ENCODE results near the gene CNGB1.
A peak's percentile ranks its signal among the peaks of the same experiment; 100 is the strongest.
"Not testable (repeated sequence)": the region's sequence is repeated elsewhere in the genome, so short reads cannot be mapped to it uniquely, and the experiment has no call there.

Gene CNGB1

DNA sequence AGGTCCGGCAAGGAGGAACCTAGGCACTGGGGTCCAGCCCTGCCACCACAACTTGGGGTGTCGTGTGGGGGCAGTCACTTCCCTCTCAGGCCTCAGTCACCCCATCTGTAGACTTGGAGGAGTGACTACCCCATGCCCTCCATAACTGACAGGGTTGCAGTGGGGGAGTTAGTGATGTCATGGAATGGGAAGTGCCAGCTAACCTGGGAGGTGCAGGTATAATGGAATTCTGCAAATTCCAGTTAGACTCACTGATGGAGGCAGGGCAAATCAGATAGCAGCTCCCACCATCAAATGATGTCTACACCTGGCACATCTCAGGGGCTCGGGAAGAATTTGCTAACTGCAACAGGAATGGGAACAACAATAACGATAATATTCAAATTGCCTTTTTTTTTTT lies 72.9 kb downstream of the CNGB1 start:
- no peak for DNase-seq
- intact Hi-C loops (cut with DNase I), result no loop called here

DNA sequence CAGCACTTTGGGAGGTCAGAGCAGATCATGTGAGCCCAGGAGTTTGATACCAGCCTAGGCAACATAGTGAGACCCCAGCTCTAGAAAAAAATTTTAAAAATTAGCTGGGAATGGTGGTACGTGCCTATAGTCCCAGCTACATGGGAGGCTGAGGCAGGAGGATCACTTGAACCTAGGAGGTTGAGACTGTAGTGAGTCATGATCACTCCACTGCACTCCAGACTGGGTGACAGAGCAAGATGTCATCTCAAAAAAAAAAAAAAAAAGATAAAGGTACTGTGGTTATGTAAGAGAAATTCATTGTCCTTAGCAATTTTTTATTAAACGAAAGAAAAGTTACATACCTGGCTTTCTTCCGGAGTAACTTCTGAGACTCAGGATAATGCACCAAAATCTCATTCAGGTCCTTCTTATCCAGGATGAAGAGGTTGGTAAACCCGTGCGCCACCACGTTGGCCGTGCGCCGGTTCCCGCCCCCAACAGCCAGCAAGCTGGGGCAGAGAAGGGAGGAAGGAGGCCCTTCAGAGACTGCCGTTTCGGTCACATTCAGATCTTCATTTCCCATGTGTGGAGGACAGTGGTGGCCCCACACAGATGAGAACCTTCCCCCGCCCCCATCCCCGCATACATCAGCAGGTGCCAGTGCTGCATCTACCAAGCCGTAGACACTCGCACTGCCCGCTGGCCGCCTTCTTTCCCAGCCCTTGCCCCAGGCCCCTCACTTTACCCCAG lies 73.7 kb downstream of the CNGB1 start:
- DNase-seq, result no peak
- intact Hi-C loops (cut with DNase I), result no loop called here

DNA sequence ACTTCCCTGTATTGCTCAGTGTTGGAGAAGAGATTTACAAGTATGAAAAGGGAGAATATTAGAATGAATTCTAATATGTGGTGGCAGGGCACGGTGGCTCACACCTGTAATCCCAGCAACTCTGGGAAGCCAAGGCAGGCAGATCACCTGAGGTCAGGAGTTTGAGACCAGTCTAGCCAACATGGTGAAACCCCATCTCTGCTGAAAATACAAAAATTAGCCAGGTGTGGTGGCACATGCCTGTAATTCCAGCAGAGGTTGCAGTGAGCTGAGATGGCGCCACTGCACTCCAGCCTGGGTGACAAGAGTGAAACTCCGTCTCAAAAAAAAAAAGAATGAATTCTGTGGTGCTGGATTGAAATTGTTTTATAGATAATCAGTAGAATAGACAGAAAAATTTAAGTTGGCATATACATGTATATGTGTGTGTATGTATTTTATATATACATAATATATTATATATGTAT lies 75.8 kb downstream of the CNGB1 start:
- intact Hi-C loops (cut with DNase I); DNase-seq: not testable (repeated sequence)

DNA sequence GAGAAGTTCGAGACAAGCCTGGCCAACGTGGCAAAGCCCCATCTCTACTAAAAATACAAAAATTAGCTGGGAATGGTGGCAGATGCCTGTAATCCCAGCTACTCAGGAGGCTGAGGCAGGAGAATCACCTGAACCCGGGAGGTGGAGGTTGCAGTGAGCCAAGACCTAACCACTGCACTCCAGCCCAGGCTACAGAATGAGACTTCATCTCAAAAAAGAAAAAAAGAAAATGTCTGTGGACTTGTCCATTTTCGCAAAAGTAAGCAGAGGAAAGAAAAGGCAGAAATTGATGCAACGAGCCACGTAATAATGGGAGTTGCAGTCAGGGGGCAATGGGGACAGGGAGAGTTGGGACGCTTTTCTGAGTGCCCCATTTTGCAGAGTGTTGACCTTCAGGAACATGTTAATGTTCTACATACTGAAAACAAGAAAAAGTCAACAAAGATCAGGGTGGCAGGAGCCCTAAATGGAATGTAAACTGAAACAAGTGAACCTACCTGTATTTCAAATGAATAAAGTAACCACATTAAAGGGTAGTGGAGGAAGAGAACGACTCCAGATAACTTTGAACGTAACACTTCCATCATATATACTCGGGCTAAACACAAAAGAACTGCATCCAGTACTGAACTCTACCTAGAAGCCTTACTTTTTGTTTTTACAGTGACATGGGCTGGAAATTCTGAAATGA lies 76.4 kb downstream of the CNGB1 start:
- intact Hi-C loops (cut with DNase I), result no loop called here
- DNase-seq, result no peak

DNA sequence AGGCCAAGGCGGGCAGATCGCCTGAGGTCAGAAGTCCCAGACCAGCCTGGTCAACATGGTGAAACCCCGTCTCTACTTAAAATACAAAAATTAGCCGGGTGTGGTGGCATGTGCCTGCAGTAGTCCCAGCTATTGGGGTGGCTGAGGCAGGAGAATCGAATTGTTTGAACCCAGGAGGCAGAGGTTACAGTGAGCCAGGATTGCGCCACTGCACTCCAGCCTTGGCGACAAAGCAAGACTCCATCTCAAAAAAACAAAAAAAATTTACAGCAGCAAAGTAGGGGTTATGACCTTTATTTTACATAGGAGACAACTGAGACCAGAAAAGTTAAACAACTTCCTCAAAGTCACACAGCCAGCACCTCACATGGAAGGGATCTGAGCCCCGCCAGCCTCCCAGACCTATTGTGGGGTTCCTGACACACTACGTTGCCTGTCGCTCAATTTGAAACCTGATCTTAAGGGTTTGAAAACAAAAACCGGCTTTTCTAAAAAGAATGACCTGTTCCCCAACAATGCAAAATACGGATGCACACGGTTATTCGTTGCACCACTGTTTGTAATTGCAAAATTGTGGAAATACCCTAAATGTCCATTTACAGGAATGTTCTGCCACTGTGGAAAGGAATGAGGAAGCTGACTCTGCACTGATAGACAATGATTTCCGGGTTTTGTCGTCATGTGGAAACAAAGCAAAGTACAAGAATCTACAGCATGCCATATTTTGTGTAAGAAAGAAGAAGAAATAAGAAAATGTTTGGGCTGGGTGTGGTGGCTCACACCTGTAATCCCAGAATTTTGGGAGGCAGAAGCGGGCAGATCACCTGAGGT lies 77.2 kb downstream of the CNGB1 start:
- intact Hi-C loops (cut with DNase I), result no loop called here

DNA sequence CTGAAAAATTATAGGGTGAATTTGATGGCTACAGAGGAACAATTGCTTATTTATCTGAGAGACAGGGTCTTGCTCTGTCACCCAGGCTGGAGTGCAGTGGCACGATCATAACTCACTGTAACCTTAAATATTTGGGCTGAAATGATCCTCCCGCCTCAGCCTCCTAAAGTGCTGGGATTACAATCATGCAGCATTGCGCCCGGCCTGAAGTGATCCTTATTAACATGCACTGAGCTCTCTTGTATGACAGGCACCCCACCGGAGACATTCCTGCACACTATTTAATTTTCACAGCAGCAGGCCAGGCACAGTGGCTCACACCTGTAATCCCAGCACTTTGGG lies 77.7 kb downstream of the CNGB1 start:
- DNase-seq, result no peak
- intact Hi-C loops (cut with DNase I), result no loop called here

More for the DNA sequence above, 77.2 kb downstream of the CNGB1 start:
- peak in 1 of 42 donors; percentile 39 for DNase-seq

DNA sequence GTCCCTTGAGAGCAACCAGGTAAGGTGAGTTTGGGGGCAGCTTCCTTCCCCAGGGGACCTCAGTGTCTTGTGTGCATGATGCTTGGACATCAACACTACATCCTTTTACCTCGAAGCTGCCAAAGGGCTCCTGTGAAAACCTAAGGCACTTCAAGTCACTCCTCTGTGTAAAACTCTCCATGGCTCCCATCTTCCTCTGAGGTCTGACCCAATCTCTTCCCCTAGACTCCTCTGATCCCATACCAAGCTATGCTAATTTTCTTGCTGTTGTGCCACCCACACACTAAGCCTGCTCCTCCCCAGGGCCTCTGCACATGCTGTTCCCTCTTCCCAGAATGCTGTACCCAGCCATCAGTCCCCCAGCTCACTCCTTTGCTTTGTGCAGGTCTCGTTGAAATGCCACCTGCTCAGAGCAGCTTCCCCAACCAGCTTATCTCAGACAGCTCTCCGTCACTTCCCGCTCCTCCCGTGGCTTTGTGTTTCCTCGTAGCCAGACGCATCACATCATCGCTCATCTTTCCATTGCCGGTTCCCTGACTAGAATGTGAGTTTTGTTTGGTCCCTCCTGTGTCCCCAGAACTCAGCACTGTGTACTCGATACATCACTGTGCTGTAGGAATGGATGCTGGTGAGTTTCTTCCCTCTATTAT lies 78.4 kb downstream of the CNGB1 start:
- intact Hi-C loops (cut with DNase I), result no loop called here
- DNase-seq, result peak in 19 of 42 donors; percentile 12 to 65 (median 30)

DNA sequence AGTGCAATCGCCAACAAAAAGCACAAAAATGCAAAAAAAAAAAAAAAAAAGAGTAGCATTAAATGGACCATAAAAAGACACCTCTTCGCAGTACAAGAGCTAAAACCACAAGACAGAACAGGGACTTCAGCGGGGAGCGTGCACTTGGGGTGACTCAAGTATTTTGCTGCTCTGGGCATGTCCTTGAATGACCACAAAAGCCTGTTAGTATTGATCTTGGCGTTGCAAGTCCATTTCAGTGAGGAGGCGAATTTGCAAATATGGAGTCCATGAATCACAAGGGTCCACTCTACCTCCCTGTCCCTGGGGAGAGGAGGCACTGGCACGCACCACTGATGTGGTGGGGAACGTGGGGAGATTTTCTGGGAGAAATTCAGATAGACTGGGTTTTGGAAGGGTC lies 78.9 kb downstream of the CNGB1 start:
- intact Hi-C loops (cut with DNase I), result no loop called here
- DNase-seq, result no peak

DNA sequence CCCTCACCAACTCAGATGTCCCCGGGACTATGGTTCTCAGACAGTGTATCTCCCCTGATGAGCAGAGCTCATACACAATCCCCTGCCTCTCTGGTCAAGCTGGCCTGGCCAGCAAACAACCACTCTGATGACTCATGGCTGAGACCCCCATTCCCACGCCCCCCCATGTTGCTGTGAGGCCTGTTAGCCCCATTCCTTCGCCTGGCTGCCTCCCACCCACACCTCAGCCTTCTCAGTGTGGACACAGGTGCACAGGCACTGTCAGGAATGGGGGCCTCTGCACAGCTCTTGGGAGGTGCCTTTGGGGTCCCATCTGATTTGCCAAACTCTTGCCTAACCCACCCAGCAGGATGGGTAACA lies 80.2 kb downstream of the CNGB1 start:
- DNase-seq, result no peak
- intact Hi-C loops (cut with DNase I), result no loop called here

DNA sequence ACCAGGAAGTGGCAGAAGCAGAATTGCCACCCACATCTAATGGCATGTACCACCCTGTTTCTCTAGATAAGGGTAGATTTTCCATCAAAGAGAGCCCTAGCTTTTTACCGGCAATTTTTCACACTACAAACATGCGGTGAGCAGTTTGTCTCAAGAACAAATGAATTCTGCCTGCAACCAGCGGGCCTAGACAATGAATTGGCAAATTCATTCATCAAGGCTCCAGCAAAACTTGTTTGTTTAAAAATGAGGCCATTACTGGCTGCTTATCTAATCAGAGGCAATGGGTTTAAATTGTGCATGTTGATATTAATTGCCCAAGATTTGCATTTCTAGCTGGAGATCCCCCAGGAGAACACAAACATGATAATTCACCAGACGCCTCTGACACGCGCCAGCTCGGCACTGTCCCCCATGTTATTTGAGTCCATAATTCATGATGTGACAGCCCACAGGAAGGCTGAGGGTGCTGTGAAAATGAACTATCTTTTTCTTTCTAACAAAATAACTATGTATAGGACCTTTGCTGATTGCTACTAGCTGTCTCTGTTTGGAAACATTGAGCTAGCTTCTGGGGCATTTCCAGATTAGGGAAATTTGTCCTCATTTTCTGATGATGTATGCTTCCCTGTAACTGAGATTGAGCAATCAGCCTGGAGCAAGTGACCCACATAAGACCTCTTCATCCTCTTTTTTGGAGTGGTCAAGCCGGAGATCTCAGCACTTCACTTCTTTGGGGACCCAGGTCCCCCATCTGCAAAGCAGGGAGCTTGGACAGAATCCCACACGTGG lies 80.8 kb downstream of the CNGB1 start:
- DNase-seq, result peak in 1 of 42 donors; percentile 42
- intact Hi-C loops (cut with DNase I), result no loop called here

DNA sequence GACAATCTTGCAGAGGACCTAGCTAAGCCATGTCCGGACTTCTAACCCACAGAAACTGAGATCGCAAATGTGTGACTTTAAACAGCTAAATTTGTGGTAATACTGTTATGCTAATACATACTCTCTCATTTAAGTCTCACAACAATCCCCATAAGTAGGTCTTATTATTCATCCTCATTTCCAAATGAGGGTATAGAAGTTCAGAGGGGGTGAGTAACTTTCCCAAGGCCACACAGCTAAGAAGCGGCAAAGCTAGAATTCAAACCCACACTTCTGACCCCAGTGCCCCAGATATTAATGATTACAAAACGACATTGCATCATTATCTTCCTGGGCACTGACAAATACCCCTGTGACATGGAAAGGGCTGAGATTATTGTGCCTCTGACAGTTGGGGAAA lies 81.4 kb downstream of the CNGB1 start:
- intact Hi-C loops (cut with DNase I), result no loop called here
- DNase-seq, result no peak

DNA sequence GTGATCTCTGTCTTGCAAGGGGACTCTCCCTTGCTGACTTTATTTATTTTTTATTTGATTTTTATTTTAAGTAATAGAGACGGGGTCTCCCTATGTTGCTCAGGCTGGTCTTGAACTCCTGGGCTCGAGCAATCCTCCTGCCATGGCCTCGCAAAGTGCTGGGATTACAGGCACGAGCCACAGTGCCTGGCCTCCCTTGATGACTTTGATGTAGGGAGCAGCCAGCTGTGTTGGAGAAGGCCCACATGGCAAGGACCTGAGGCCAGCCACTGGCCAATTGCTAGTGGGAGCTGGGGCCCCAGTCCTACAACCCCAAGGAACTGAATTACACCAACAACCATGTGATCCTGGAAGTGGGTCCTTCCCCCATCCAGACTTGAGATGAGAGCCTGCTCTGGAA lies 81.8 kb downstream of the CNGB1 start:
- DNase-seq, result no peak
- intact Hi-C loops (cut with DNase I), result no loop called here

DNA sequence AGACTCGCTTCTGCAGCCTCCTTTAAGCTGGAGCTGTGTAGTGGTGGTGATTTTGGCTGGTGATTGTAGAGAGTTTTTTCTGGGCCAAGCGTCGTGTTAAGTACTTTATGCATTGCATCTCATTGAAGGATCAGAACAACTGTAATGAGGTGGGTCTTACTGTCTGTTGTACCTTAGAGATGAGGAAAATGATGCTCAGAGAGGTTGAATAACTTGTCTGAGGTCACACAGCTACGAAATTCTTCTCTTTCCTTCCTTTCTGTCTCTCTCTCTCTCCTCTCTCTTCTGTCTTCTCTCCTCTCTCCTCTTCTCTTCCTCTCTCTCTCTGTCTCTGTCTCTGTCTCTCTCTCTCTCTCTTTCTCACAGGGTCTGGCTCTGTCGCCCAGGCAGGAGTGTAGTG lies 82.8 kb downstream of the CNGB1 start:
- intact Hi-C loops (cut with DNase I), result no loop called here
- no peak for DNase-seq

DNA sequence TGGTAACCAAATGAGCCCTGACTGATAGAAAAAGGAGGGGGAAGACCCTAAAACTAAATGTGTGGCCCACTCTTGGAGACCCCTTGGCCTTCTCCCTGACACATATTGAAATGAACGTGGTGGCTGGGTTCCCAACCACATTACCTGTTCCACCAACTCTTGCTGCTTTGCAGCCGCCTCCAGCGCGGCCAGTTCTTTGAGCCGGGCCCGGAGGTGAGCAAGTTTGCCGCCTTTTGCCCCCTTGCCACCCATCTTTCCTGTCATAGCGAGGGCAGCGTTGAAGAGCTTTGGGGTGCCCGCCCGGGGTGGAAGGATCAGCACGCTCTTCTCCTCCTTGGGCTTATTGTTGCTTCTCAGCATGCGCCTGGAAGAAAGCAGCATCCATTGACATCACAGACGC lies 83.2 kb downstream of the CNGB1 start:
- no peak for DNase-seq
- intact Hi-C loops (cut with DNase I), result no loop called here

DNA sequence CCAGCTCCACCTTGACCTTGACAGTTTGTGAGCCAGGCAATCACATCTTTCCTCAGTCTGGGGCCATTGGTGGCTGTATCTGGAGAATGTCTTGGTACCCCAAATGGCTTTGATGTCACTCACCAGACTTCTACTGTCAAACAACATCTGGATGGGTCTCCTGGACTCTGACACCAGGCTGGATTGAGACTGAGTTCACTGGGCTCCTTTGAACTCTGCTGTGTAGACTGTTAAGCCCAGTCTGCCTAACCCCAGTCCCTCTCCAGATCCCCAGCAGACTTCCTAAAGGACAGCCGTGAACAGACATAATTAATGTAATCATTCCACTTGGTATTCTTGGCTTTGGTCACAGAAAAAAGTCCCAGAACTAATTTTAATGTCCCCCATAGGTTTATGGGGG lies 84.5 kb downstream of the CNGB1 start:
- intact Hi-C loops (cut with DNase I), result no loop called here
- DNase-seq, result no peak

DNA sequence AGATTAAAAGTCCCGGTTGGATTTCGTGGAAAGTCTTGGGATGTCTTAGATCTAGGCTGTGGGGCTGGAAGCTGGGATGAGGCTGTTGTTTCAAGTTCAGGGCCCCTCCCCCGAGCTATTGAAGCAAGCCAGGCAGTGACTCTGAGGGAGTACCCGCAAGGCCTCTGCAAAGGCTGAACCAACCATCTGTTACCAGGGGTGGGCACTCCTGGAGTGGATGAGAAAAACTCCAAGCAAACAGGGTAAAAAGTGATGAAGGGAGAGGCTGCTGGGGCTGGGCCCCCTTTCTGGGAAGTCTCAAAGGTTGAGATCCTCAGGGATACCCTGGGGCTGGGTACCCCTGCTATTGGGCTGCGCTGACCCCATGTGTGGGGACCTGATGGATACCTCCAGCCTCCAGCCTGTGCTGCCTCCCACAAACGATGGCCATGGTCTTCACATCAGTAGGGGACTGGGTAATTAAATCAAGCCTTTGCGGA lies 86.2 kb downstream of the CNGB1 start:
- DNase-seq, result no peak
- intact Hi-C loops (cut with DNase I), result no loop called here

DNA sequence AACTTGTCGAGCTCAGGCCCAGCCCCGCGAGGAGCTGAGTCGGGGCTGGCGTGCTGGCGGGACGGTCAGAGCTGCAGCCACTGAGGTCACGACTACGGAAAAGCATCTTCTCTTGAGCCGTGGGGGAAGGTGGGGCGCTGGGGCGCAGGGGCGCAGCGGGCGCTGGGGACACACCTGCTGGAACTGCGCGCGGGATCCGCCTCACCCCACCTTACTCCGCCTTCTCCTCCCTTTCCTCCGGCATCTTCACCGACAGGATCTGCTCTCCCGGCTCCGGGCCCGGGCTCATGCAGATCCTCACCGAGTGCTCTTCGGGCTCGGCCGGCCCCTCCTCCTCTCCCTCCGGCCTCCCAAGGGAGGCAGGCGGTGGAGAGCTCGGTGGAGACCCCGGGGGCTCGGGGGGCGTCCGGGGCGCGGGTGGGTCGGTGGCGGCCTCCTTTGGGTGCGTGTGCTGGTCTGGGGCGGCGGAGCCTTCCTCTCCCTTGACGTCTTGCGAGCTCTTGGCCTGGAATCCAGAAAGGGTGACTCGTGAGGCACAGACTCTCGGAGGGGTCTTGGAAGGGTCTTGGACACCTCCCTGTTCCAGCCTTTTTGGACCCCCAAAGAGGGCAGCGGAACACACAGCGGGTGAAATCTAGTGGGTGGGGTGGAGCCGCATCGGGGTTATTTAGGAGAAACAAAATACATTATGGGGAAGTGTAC lies 86.8 kb downstream of the CNGB1 start:
- no peak for DNase-seq
- intact Hi-C loops (cut with DNase I), result no loop called here

DNA sequence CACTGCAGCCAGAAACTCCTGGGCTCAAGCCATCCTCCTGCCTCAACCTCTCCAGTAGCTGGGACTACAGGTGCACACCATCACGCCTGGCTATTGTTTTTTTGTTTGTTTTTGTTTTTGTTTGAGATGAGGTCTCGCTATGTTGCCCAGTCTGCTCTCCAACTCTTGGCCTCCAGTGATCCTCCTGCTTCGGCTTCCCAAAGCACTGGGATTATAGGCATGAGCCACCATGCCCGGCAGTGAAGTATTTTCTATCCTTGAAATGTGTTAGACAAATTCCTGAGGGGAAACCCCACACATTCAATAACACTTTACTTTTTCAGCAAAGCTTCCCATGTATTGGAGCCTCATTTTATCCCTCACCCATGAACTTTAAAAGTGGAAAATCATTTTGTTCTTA lies 87.4 kb downstream of the CNGB1 start:
- DNase-seq, result no peak
- intact Hi-C loops (cut with DNase I), result no loop called here

Measured in head of caudate nucleus (tissue), 42 donors.